PC-9 (cell line): ENCODE results near the gene SRSF7.

Source experiments
- CTCF ChIP-seq: fragments of 200-600 bp; sonication (generic); conservative IDR thresholded peaks from 2 replicates; pipeline ENCODE4 v1.6.1; 2017; ENCODE audit warnings: mixed run types, antibody characterized with exemption, mild to moderate bottlenecking, moderate library complexity
- EZH2 ChIP-seq: fragments of 200-600 bp; sonication (generic); IDR thresholded peaks from 2 replicates; pipeline ENCODE4 v1.8.0; 2017; ENCODE audit warnings: antibody characterized with exemption, low read depth

GRCh38 chr2:38775097-38775920, 24.1 kb upstream of the SRSF7 start:
- no peak for TF ChIP-seq CTCF
- no peak for TF ChIP-seq EZH2
